Adrenal gland (tissue), 12 donors: ENCODE measurements around the gene TTN. TPM values are rescaled to one million over a fixed set of nuclear protein-coding genes. Genes with fewer than 3 reads are reported as not detected.

Source experiments
- DNase-seq, 7 donors: peaks; one replicate each; pipeline ENCODE4 v3.0.0-alpha.2; 2019 to 2020
- H3K27ac ChIP-seq, 5 donors: fragments of 200-600 bp; sonication (generic) in 4 of 5; 1 replicate in 3 of 5; 2 replicates in 2 of 5; pipeline versions ENCODE4 v1.5.1 to v1.8.0; 2016 to 2020; ENCODE audit warnings: mild to moderate bottlenecking in 1 of 5
- H3K27me3 ChIP-seq: fragments of 200-600 bp; 2 replicates; pipeline ENCODE4 v1.8.0; 2021
- H3K36me3 ChIP-seq, 2 donors: fragments of 200-600 bp; replicated peaks in 1 of 2; 1 replicate in 1 of 2; 2 replicates in 1 of 2; pipeline versions ENCODE4 v1.5.1 to v1.8.0; 2018 to 2022
- H3K4me1 ChIP-seq, 2 donors: fragments of 200-600 bp; replicated peaks in 1 of 2; 1 replicate in 1 of 2; 2 replicates in 1 of 2; pipeline versions ENCODE4 v1.5.1 to v1.8.0; 2018 to 2021
- H3K4me3 ChIP-seq, 4 donors: fragments of 200-600 bp; sonication (generic) in 3 of 4; one replicate each; pipeline ENCODE4 v1.5.1; 2016 to 2018
- H3K9me3 ChIP-seq, 3 donors: fragments of 200-600 bp; sonication (generic) in 1 of 3; replicated peaks in 1 of 3; 1 replicate in 2 of 3; 2 replicates in 1 of 3; pipeline versions ENCODE4 v1.5.1 to v1.8.0; 2016 to 2021
- POLR2A ChIP-seq, 2 donors: fragments of 450-650 bp; IDR thresholded peaks; one replicate each; pipeline ENCODE4 v1.6.1; 2017; ENCODE audit warnings: antibody characterized with exemption in 2 of 2, mild to moderate bottlenecking in 2 of 2, moderate library complexity in 1 of 2
- intact Hi-C, 2 donors: fragments of 100-400 bp; cut with DNase I; formaldehyde crosslinking; loops; one replicate each; pipeline versions ENCODE4 v1.14.1 to v1.15.0; 2022 to 2023
- polyA plus RNA-seq, 3 donors: library from polyadenylated mRNA; stranded (reverse); fragments of 200-250 nt in 2 of 3; fragments of 350-450 nt in 1 of 3; fragmentation: Illumina TruSeq in 1 of 3; extraction: RNeasy Lipid Tissue Mini Kit (QIAGEN cat#74804) in 1 of 3; gene quantifications; one replicate each; pipeline ENCODE4 v1.2.3, GENCODE V29; 2013 to 2014
- total RNA-seq, 9 donors: library from RNA; depleted of rRNA in 4 of 9; stranded (reverse); fragments of >200 nt in 4 of 9; fragments of 120-200 nt in 1 of 9; fragmentation: NEBNext Ultra II Directional in 1 of 9; extraction: Animal tissue kit (Norgen Biotek cat#: 25700) in 1 of 9; gene quantifications; one replicate each; pipeline versions ENCODE4 v1.1.0 to v1.2.4, GENCODE V29; 2013 to 2023
- TF ChIP-seq, protein P1 (sequence below), 6 experiments: fragments of 450-650 bp in 4 of 6; fragments of 200-600 bp in 2 of 6; sonication (generic) in 1 of 6; IDR thresholded peaks; 1 replicate in 5 of 6; 2 replicates in 1 of 6; pipeline versions ENCODE4 v1.5.1 to v1.8.0; 2016 to 2021; ENCODE audit warnings: antibody characterized with exemption in 6 of 6, mild to moderate bottlenecking in 2 of 6, moderate library complexity in 1 of 6
- donor health status: healthy with polysubstance abuse.
- donor health status: Bipolar disorder and iron deficiency.
- donor health status: DM: yes; HTN: yes; CAD: no.
- donor health status: DM: no; HTN: no; CAD: no.
- donor health status: DM: no; HTN: no; CAD: no.
- donor health status: DM: yes; HTN: yes; CAD: no.

The TTN gene
- total and polyA plus RNA-seq, 12 donors, result 0.05 to 45.2 (median 2.7) TPM

DNA sequence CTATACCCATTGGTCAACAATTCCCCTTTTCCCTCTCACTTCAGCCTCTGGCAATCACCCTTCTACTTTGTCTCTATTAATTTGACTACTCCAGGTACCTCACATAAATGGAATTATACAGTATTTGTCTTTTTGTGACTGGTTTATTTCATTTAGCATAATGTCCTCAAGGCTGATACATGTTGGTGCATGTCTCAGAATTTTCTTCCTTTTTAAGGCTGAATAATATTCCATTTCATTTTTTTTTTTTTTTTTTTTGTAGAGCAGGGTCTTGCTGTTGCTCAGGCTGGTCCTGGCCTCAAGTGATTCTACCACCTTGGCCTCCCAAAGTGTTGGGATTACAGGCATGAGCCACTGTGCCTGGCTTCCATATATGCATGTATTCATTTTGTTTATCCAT is 330.7 kb downstream of the TTN start:
- no peaks in the 10 kb centered on the region for H3K36me3 ChIP-seq
- H3K27ac ChIP-seq, result no peak overlapping the region
- H3K27me3 ChIP-seq, result no peaks in the 10 kb centered on the region
- H3K4me1 ChIP-seq, result peaks cover 18 to 24% of the 10 kb centered on the region in 2 donors
- no peak overlapping the region for H3K4me3 ChIP-seq
- H3K9me3 ChIP-seq, result no peaks in the 10 kb centered on the region
- DNase-seq, result no peak
- no peak for TF ChIP-seq POLR2A (IDR thresholded peaks at IDR 0.05)
- TF ChIP-seq, protein P1, sequence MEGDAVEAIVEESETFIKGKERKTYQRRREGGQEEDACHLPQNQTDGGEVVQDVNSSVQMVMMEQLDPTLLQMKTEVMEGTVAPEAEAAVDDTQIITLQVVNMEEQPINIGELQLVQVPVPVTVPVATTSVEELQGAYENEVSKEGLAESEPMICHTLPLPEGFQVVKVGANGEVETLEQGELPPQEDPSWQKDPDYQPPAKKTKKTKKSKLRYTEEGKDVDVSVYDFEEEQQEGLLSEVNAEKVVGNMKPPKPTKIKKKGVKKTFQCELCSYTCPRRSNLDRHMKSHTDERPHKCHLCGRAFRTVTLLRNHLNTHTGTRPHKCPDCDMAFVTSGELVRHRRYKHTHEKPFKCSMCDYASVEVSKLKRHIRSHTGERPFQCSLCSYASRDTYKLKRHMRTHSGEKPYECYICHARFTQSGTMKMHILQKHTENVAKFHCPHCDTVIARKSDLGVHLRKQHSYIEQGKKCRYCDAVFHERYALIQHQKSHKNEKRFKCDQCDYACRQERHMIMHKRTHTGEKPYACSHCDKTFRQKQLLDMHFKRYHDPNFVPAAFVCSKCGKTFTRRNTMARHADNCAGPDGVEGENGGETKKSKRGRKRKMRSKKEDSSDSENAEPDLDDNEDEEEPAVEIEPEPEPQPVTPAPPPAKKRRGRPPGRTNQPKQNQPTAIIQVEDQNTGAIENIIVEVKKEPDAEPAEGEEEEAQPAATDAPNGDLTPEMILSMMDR (IDR thresholded peaks at IDR 0.05), result no peak
- intact Hi-C loops, result no loop called here

Other genes with a start within 250 kb of the TTN start
- gene CCDC141, start 242.7 kb upstream of the TTN start, total RNA-seq, result 10 to 100 TPM in 2 of 9 donors, 1 to 10 TPM in 6, under 1 TPM in 1; 0.88 to 42.1 (median 1.8) TPM
- gene CCDC141, start 242.7 kb upstream of the TTN start, polyA plus RNA-seq, result under 1 TPM; 0.34 to 0.48 (median 0.40) TPM